ENCODE measurements around the gene YBX3.

DNA sequence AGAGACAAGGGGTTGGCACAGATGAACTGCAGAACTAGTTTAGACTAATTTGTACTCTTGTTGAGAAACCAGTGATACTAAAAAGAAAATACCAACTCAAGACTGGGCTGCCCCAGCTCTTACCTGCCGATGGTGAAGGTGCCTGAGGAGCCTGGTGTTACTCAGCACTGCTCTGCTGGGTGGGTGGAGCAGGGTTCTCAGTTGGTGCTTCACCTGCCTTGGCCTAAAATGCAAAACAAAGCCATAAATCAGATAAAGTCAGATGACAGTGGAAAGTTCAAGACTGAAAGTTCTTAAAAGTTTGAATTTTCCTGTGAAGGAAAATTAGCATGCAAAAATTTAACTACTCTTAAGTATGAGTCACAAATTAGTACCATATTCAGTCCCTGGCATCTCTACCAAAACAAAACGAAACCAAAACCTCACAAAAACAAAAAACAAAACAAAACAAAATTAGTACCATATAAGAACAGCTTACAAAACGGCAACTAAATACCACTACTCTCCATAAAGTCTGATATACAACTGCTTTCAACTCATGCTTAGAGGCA lies 21.9 kb downstream of the YBX3 start:
- TF ChIP-seq EP300 (conservative IDR thresholded peaks at IDR 0.05; ENCODE audit: poor library complexity, severe bottlenecking) = no peak
- TF ChIP-seq RAD21 (conservative IDR thresholded peaks at IDR 0.05) = no peak
- TF ChIP-seq, protein P1, sequence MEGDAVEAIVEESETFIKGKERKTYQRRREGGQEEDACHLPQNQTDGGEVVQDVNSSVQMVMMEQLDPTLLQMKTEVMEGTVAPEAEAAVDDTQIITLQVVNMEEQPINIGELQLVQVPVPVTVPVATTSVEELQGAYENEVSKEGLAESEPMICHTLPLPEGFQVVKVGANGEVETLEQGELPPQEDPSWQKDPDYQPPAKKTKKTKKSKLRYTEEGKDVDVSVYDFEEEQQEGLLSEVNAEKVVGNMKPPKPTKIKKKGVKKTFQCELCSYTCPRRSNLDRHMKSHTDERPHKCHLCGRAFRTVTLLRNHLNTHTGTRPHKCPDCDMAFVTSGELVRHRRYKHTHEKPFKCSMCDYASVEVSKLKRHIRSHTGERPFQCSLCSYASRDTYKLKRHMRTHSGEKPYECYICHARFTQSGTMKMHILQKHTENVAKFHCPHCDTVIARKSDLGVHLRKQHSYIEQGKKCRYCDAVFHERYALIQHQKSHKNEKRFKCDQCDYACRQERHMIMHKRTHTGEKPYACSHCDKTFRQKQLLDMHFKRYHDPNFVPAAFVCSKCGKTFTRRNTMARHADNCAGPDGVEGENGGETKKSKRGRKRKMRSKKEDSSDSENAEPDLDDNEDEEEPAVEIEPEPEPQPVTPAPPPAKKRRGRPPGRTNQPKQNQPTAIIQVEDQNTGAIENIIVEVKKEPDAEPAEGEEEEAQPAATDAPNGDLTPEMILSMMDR (IDR thresholded peaks at IDR 0.05; ENCODE audit: poor library complexity, severe bottlenecking) = no peak
- TF ChIP-seq, protein P2, sequence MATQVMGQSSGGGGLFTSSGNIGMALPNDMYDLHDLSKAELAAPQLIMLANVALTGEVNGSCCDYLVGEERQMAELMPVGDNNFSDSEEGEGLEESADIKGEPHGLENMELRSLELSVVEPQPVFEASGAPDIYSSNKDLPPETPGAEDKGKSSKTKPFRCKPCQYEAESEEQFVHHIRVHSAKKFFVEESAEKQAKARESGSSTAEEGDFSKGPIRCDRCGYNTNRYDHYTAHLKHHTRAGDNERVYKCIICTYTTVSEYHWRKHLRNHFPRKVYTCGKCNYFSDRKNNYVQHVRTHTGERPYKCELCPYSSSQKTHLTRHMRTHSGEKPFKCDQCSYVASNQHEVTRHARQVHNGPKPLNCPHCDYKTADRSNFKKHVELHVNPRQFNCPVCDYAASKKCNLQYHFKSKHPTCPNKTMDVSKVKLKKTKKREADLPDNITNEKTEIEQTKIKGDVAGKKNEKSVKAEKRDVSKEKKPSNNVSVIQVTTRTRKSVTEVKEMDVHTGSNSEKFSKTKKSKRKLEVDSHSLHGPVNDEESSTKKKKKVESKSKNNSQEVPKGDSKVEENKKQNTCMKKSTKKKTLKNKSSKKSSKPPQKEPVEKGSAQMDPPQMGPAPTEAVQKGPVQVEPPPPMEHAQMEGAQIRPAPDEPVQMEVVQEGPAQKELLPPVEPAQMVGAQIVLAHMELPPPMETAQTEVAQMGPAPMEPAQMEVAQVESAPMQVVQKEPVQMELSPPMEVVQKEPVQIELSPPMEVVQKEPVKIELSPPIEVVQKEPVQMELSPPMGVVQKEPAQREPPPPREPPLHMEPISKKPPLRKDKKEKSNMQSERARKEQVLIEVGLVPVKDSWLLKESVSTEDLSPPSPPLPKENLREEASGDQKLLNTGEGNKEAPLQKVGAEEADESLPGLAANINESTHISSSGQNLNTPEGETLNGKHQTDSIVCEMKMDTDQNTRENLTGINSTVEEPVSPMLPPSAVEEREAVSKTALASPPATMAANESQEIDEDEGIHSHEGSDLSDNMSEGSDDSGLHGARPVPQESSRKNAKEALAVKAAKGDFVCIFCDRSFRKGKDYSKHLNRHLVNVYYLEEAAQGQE (IDR thresholded peaks at IDR 0.05; ENCODE audit: borderline replicate concordance) = no peak
- no peak for TF ChIP-seq MXI1 (conservative IDR thresholded peaks at IDR 0.05; ENCODE audit: poor library complexity, severe bottlenecking)
- no peak for TF ChIP-seq EZH2 (IDR thresholded peaks at IDR 0.05; ENCODE audit: borderline replicate concordance, insufficient read depth, low read length, poor library complexity, severe bottlenecking)
- TF ChIP-seq POLR2AphosphoS5 (IDR thresholded peaks at IDR 0.05) = no peak
- no peak for TF ChIP-seq TAF1 (IDR thresholded peaks at IDR 0.05; ENCODE audit: low read depth)

All from neural cell (in vitro differentiated cells).